Fibroblast of villous mesenchyme (primary cell): Measurements from ENCODE around the gene ALDH3B1. TPM values are rescaled to one million over a fixed set of nuclear protein-coding genes. Genes with fewer than 3 reads are reported as not detected.

Experiments
- DNase-seq: peaks from one replicate; pipeline ENCODE4 v3.0.0-alpha.2; 2010; ENCODE audit warnings: low read depth
- H3K4me3 ChIP-seq: 2 replicates; pipeline ENCODE4 v1.5.1; 2011; ENCODE audit warnings: low read depth, mild to moderate bottlenecking, low read length
- CTCF ChIP-seq: IDR thresholded peaks from 2 replicates; pipeline ENCODE4 v1.5.1; 2012; ENCODE audit warnings: low read depth, mild to moderate bottlenecking, low read length; ENCODE audit not compliant: insufficient read depth
- total RNA-seq: library from RNA; depleted of rRNA; stranded (reverse); fragments of >200 nt; gene quantifications from 2 replicates; pipeline ENCODE4 v1.2.3, GENCODE V29; 2012

Gene ALDH3B1
- total RNA-seq, 1 donor = 20.7 TPM

DNA sequence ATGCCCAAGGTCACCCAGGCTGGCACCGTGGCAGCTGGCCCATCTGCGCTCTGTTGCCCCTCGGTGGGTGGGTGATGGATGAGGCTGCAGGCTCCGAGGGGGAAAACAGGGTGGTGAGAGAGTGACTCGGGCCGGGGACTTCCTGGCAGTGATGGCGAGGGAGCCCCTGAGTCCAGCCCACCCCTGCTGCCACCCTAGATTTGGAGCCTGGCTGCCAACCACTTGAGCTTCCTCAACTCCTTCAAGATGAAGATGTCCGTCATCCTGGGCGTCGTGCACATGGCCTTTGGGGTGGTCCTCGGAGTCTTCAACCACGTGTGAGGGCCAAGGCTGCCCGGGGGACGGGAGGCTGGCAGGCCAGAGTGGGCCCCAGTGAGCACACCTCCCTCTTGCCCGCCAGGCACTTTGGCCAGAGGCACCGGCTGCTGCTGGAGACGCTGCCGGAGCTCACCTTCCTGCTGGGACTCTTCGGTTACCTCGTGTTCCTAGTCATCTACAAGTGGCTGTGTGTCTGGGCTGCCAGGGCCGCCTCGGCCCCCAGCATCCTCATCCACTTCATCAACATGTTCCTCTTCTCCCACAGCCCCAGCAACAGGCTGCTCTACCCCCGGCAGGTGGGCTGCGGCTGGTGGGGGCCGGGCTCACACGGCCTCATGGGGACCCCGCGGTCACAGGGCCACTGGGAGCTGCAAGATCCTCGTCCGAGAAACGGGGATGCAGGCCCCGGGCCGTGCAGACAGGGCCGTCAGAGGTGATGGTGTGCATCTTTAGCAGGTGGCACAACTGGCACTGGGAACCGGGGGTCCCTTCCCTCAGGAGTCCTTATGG, 38.8 kb downstream of the ALDH3B1 start:
- H3K4me3 ChIP-seq = no peak overlapping the region
- TF ChIP-seq CTCF = no peak
- DNase-seq = no peak

- H3K4me3 ChIP-seq = no peak overlapping the region
- no peak for TF ChIP-seq CTCF
- DNase-seq = no peak
These were observed 39.6 kb downstream of the ALDH3B1 start for GRCh38 chr11:68049509-68050370.

- no peak for TF ChIP-seq CTCF
- DNase-seq = no peak
- H3K4me3 ChIP-seq = no peak overlapping the region
These were observed 40.3 kb downstream of the ALDH3B1 start for GRCh38 chr11:68050371-68050841.

DNA sequence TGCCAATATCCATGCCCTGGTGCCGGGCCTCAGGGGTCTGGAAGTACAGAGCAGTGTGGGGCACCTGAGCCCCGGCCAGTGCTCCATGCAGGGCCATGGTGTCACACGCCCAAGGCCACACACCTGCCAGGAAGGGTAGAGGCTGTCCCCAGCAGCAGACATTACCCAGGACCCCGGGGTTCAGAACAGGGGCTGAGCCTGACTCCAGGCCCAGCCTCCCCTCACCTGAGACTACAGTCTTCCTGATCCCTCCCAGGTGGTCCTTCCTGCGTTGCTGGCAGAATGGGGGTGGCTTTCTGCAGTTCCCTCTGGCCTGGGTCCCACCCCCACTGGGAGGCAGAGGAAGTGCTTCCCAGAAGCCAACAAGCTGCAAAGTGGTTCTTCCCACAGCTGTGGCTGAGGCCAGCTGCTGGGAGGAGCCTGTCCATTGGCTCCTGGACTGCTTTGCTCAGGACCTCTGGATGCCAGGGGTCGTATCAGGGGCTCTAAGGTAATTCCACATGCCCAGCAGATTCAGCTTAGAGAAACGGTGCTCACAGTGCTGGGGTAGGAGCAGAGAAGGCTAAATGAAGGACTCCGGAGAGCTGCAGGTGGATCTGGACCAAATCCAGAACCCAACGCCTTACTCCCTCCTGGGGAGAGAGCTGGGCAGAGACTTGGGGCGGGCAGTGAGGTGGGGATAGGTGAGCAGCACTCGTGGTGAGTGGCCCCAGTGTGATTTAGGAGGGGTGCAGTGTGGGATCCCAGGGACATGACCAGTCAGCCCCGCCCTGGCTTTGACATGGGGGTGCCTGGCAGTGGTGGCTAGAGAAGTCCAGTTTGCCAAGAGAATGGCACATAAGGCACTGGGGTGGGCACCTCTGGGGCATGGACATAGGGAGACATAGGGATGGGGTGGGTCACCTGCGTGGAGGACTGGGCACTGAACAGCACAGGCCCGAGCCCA, 41.3 kb downstream of the ALDH3B1 start:
- no peak for TF ChIP-seq CTCF
- DNase-seq = no peak
- no peak overlapping the region for H3K4me3 ChIP-seq

DNA sequence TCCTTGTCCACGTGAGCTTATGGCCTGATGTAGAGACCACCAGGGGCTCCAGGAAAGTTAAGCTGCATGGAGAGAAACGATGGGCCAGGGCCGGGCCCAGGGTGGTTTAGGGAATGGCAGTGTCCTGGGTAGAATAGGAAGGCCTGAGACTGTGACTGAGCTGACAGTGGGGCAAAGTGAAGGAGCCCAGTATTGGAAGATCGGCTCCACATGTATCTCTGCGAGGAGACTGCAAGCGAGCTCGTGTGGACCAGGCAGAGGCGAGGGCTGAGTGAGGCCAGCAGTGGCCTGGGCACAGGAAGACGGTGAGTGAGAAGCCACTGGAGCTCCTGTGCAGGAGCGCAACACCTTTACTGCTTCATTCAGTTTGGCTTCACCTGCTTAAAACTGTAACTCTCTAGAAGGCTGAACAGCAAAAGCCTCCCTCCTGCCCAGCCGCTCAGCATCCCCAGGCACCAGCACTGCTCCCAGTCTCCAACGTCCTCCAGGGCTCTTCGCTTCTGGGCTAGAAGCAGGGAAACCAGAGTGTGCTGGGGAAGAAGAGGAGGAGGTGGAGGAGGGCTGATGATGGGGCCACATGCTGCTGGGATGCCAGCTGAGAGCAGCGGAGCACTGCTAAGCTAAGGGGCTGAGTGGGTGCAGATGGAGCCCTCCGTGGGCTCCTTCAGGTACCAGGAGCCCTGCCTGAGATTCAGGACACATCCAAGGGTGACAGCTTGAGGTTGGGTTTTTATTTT, 42.2 kb downstream of the ALDH3B1 start:
- H3K4me3 ChIP-seq = no peak overlapping the region
- TF ChIP-seq CTCF = no peak
- DNase-seq = no peak

DNA sequence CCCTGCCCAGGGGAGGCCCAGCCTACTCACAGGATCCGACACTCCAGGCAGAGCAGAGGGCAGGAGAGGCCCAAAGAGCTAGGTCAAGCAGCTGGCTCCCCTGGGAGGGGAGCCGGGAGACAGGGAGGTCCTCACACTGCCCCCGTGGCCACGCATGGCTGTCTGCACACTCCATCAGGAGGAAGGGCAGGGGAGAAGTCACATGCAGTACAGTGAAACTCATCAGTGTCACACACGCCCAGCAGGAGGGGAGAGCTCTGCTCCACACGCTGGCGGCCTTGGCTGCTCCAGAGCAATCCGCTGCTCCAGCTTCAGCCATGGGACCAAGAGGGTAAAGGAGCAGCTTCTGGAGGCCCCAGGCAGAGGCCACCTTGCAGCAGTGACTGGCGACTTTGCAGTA, 43.0 kb downstream of the ALDH3B1 start:
- no peak for DNase-seq
- no peak for TF ChIP-seq CTCF
- H3K4me3 ChIP-seq = no peak overlapping the region
